ENCODE data around the gene HCFC1R1. TPM values are rescaled to one million over a fixed set of nuclear protein-coding genes. Genes with fewer than 3 reads are reported as not detected.

The HCFC1R1 gene
- total RNA-seq, 1 experiment from 2014 or later = 76.0 TPM

DNA sequence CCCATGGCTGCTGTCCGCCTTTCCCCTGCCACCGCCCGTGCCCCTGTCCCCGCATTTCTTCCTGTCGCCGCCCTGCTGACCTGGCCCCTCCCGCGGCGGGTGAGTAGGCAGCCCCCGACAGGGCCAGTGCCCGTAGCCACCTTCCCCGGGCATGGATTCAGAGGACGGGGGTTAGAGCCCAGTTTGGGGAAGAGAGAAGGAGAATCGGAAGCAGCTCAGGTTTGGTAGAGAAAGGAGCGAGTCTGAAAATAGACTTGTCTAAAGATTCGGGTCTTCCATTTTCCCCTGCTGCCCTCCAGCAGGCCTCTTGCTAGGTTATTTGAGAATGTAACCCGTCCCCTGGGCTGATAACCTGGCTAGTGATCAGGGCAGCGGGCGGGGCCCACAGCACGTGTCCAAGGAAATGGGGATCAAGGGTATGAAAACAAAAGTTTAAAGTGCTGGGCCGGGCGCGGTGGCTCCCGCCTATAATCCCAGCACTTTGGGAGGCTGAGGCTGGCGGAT, 18.9 kb downstream of the HCFC1R1 start:
- H3K9me3 Mint-ChIP-seq = no peaks in the 10 kb centered on the region
- H3K4me3 Mint-ChIP-seq = peak overlapping the region; percentile 82
- no peaks in the 10 kb centered on the region for H3K27me3 Mint-ChIP-seq (ENCODE audit: low read depth)
- ATAC-seq (no peak), DNase-seq (ENCODE audit: low spot score) (peak; percentile 64)
- peak overlapping the region; percentile 93 for H3K27ac Mint-ChIP-seq
- peaks cover 47% of the 10 kb centered on the region for H3K4me1 Mint-ChIP-seq
- no peaks in the 10 kb centered on the region for H3K36me3 Mint-ChIP-seq
- ChIA-PET POLR2A (interaction anchor here (0.7 to 13.9 kb wide), 3 partner anchors 15 to 26 kb away, joined by 4 to 502 read pairs (median 5); partner anchors contain the start of genes CLDN6, HCFC1R1, THOC6 and TNFRSF12A), CTCF (interaction anchor here (0.6 to 13.4 kb wide), 9 partner anchors 9 to 99 kb away, joined by 3 to 360 read pairs (median 4); partner anchors contain the start of genes CLDN6, HCFC1R1, KREMEN2 and THOC6)
- no peak for TF ChIP-seq TEAD1 (CRISPR knock-in tag; IDR thresholded peaks at IDR 0.05)
- no peak for TF ChIP-seq ZNF121 (CRISPR knock-in tag; IDR thresholded peaks at IDR 0.05)
- TF ChIP-seq, protein P1, sequence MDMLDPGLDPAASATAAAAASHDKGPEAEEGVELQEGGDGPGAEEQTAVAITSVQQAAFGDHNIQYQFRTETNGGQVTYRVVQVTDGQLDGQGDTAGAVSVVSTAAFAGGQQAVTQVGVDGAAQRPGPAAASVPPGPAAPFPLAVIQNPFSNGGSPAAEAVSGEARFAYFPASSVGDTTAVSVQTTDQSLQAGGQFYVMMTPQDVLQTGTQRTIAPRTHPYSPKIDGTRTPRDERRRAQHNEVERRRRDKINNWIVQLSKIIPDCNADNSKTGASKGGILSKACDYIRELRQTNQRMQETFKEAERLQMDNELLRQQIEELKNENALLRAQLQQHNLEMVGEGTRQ (CRISPR knock-in tag; IDR thresholded peaks at IDR 0.05) = peak; percentile 63
- no peak for TF ChIP-seq MYBL2 (CRISPR knock-in tag; IDR thresholded peaks at IDR 0.05)
- no peak for TF ChIP-seq CTCF (IDR thresholded peaks at IDR 0.05)
- TF ChIP-seq, protein P2, sequence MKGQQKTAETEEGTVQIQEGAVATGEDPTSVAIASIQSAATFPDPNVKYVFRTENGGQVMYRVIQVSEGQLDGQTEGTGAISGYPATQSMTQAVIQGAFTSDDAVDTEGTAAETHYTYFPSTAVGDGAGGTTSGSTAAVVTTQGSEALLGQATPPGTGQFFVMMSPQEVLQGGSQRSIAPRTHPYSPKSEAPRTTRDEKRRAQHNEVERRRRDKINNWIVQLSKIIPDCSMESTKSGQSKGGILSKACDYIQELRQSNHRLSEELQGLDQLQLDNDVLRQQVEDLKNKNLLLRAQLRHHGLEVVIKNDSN (CRISPR knock-in tag; IDR thresholded peaks at IDR 0.05) = peak; percentile 70
- TF ChIP-seq, protein P3, sequence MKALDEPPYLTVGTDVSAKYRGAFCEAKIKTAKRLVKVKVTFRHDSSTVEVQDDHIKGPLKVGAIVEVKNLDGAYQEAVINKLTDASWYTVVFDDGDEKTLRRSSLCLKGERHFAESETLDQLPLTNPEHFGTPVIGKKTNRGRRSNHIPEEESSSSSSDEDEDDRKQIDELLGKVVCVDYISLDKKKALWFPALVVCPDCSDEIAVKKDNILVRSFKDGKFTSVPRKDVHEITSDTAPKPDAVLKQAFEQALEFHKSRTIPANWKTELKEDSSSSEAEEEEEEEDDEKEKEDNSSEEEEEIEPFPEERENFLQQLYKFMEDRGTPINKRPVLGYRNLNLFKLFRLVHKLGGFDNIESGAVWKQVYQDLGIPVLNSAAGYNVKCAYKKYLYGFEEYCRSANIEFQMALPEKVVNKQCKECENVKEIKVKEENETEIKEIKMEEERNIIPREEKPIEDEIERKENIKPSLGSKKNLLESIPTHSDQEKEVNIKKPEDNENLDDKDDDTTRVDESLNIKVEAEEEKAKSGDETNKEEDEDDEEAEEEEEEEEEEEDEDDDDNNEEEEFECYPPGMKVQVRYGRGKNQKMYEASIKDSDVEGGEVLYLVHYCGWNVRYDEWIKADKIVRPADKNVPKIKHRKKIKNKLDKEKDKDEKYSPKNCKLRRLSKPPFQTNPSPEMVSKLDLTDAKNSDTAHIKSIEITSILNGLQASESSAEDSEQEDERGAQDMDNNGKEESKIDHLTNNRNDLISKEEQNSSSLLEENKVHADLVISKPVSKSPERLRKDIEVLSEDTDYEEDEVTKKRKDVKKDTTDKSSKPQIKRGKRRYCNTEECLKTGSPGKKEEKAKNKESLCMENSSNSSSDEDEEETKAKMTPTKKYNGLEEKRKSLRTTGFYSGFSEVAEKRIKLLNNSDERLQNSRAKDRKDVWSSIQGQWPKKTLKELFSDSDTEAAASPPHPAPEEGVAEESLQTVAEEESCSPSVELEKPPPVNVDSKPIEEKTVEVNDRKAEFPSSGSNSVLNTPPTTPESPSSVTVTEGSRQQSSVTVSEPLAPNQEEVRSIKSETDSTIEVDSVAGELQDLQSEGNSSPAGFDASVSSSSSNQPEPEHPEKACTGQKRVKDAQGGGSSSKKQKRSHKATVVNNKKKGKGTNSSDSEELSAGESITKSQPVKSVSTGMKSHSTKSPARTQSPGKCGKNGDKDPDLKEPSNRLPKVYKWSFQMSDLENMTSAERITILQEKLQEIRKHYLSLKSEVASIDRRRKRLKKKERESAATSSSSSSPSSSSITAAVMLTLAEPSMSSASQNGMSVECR (CRISPR knock-in tag; IDR thresholded peaks at IDR 0.05; ENCODE audit: borderline replicate concordance) = peak; percentile 56; the same call in 1 of the 2 replicates

GRCh38 chr16:3004319-3004718, 19.4 kb downstream of the HCFC1R1 start:
- peak overlapping the region; percentile 82 for H3K4me3 Mint-ChIP-seq
- no peaks in the 10 kb centered on the region for H3K27me3 Mint-ChIP-seq (ENCODE audit: low read depth)
- H3K4me1 Mint-ChIP-seq = peaks cover 43% of the 10 kb centered on the region
- POLR2A ChIA-PET = interaction anchor here (0.9 to 13.9 kb wide), 4 partner anchors 8 to 54 kb away, joined by 5 to 502 read pairs (median 10); partner anchors contain the start of genes CLDN6, CLDN9, HCFC1R1 and THOC6
- no peak overlapping the region for H3K27ac Mint-ChIP-seq
- CTCF ChIA-PET = interaction anchor here (0.7 to 13.4 kb wide), 20 partner anchors 8 to 153 kb away, joined by 3 to 360 read pairs (median 4); partner anchors contain the start of genes CLDN6, CLDN9, HCFC1R1 and KREMEN2
- TF ChIP-seq KAT7 (CRISPR knock-in tag; IDR thresholded peaks at IDR 0.05; ENCODE audit: borderline replicate concordance) = no peak
- H3K36me3 Mint-ChIP-seq = no peaks in the 10 kb centered on the region
- DNase-seq (ENCODE audit: low spot score) = no peak
- H3K9me3 Mint-ChIP-seq = no peaks in the 10 kb centered on the region
- ATAC-seq = no peak

DNA sequence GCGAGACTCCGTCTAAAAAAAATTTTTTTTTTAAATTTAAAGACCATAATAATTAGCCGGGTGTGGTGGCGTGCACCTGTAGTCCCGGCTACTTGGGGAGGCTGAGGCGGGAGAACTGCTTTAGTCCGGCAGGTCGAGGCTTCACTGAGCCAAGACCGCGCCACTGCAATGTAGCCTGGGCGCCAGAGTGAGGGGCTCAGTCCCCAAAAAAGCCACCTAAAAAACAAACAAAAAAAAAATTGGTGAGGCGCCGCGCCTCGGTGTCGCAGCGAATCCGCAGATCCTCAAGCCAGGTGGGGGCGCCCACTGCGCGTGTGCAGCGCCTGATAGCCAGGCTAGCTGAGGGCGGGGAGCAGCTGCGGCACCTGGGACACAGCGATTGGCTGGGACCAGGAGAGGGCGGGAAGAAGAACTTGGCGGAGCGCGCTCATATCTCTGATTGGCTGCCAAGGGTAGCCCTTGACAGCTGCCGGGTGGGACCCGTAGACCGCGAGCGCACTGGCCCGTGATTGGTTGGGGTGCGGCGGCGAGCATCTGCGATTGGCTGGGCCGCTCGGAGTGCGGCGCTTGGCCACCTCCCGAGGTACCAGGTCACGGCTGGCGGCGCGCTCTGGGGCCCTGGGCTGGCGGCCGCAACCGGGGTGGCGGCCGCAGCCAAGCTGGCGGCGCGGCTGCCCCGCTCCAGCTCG, 20.0 kb downstream of the HCFC1R1 start:
- ATAC-seq (peak; percentile 85), DNase-seq (ENCODE audit: low spot score) (peak; percentile 99)
- H3K9me3 Mint-ChIP-seq = no peaks in the 10 kb centered on the region
- ChIA-PET POLR2A (interaction anchor here (0.9 to 13.9 kb wide), 4 partner anchors 9 to 55 kb away, joined by 5 to 502 read pairs (median 10); partner anchors contain the start of genes CLDN6, CLDN9, HCFC1R1 and THOC6), CTCF (interaction anchor here (0.5 to 13.4 kb wide), 18 partner anchors 8 to 1966 kb away, joined by 3 to 360 read pairs (median 5); partner anchors contain the start of genes CLDN6, CLDN9, HCFC1R1 and KREMEN2)
- H3K27ac Mint-ChIP-seq = no peak overlapping the region
- no peaks in the 10 kb centered on the region for H3K36me3 Mint-ChIP-seq
- H3K4me3 Mint-ChIP-seq = peak overlapping the region; percentile 42
- H3K27me3 Mint-ChIP-seq (ENCODE audit: low read depth) = no peaks in the 10 kb centered on the region
- peaks cover 37% of the 10 kb centered on the region for H3K4me1 Mint-ChIP-seq
- TF ChIP-seq SOX15 (CRISPR knock-in tag; IDR thresholded peaks at IDR 0.05) = no peak
- TF ChIP-seq GTF2I (CRISPR knock-in tag; conservative IDR thresholded peaks at IDR 0.05) = peak; percentile 61; the same call in 1 of the 2 replicates
- TF ChIP-seq ATF2 (CRISPR knock-in tag; IDR thresholded peaks at IDR 0.05; ENCODE audit: borderline replicate concordance, low read depth) = no peak
- peak; percentile 40; the same call in 1 of the 2 replicates for TF ChIP-seq HMGXB4 (CRISPR knock-in tag; IDR thresholded peaks at IDR 0.05)
- peak; percentile 91 for TF ChIP-seq SP1 (CRISPR knock-in tag; conservative IDR thresholded peaks at IDR 0.05)
- peak; percentile 100 for TF ChIP-seq NFYB (CRISPR knock-in tag; conservative IDR thresholded peaks at IDR 0.05; ENCODE audit: low read depth)
- TF ChIP-seq, protein P1 (CRISPR knock-in tag; IDR thresholded peaks at IDR 0.05) = peak; percentile 46
- TF ChIP-seq, protein P4, sequence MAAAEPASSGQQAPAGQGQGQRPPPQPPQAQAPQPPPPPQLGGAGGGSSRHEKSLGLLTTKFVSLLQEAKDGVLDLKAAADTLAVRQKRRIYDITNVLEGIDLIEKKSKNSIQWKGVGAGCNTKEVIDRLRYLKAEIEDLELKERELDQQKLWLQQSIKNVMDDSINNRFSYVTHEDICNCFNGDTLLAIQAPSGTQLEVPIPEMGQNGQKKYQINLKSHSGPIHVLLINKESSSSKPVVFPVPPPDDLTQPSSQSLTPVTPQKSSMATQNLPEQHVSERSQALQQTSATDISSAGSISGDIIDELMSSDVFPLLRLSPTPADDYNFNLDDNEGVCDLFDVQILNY (CRISPR knock-in tag; IDR thresholded peaks at IDR 0.05) = peak; percentile 88
